ENCODE data around the gene TBC1D9. TPM values are rescaled to one million over a fixed set of nuclear protein-coding genes. Genes with fewer than 3 reads are reported as not detected.

Gene TBC1D9
- total and polyA plus RNA-seq, 7 donors = 1.6 to 5.4 (median 2.1) TPM

- WGBS, 3 donors = 59 to 65% (median 60%) methylated on average over 3 of the region's 3 CpGs
- intact Hi-C loops (cut with DNase I) = no loop called here
- no peaks in the 10 kb centered on the region for H3K9me3 ChIP-seq
These were observed 25.4 kb upstream of the TBC1D9 start for GRCh38 chr4:140781596-140781995.

GRCh38 chr4:140777894-140778293 lies 21.7 kb upstream of the TBC1D9 start:
- DNase-seq = no peak
- Histone ChIP-seq H3K9me3 (no peaks in the 10 kb centered on the region), H3K27ac (no peak overlapping the region), H3K4me1 (no peaks in the 10 kb centered on the region), H3K4me3 (no peak overlapping the region), H3K27me3 (ENCODE audit: insufficient read depth in 3 of 3, low read length in 2 of 3) (no peaks in the 10 kb centered on the region), H3K36me3 (ENCODE audit: insufficient read depth in 1 of 2, low read depth in 1 of 2) (no peaks in the 10 kb centered on the region)
- TF ChIP-seq CTCF (IDR thresholded peaks at IDR 0.05) = no peak
- 44 to 57% (median 48%) methylated on average over 2 of the region's 2 CpGs for WGBS, 3 donors
- intact Hi-C loops (cut with DNase I) = no loop called here
- no peak for ATAC-seq

More at GRCh38 chr4:140781596-140781995, 25.4 kb upstream of the TBC1D9 start:
- Histone ChIP-seq H3K4me1 (no peaks in the 10 kb centered on the region), H3K36me3 (ENCODE audit: insufficient read depth in 1 of 2, low read depth in 1 of 2) (no peaks in the 10 kb centered on the region), H3K27ac (no peak overlapping the region), H3K4me3 (no peak overlapping the region), H3K27me3 (ENCODE audit: insufficient read depth in 3 of 3, low read length in 2 of 3) (no peaks in the 10 kb centered on the region)
- no peak for ATAC-seq
- no peak for TF ChIP-seq CTCF (IDR thresholded peaks at IDR 0.05)
- DNase-seq = no peak

GRCh38 chr4:140777386-140777785 lies 21.2 kb upstream of the TBC1D9 start:
- no peaks in the 10 kb centered on the region for H3K36me3 ChIP-seq (ENCODE audit: insufficient read depth in 1 of 2, low read depth in 1 of 2)
- no peaks in the 10 kb centered on the region for H3K9me3 ChIP-seq
- ATAC-seq = no peak
- H3K4me1 ChIP-seq = no peaks in the 10 kb centered on the region
- no peak overlapping the region for H3K27ac ChIP-seq
- intact Hi-C loops (cut with DNase I) = no loop called here
- TF ChIP-seq CTCF (IDR thresholded peaks at IDR 0.05) = no peak
- 34 to 46% (median 46%) methylated on average over 1 of the region's 1 CpG for WGBS, 3 donors
- H3K4me3 ChIP-seq = no peak overlapping the region
- DNase-seq = no peak
- H3K27me3 ChIP-seq (ENCODE audit: insufficient read depth in 3 of 3, low read length in 2 of 3) = no peaks in the 10 kb centered on the region

- 71 to 86% (median 82%) methylated on average over 2 of the region's 2 CpGs for WGBS, 3 donors
- no peaks in the 10 kb centered on the region for H3K4me1 ChIP-seq
- no peak for TF ChIP-seq CTCF (IDR thresholded peaks at IDR 0.05)
These were observed 20.4 kb upstream of the TBC1D9 start for GRCh38 chr4:140776556-140776955.

GRCh38 chr4:140774956-140775355 lies 18.8 kb upstream of the TBC1D9 start:
- Histone ChIP-seq H3K36me3 (ENCODE audit: insufficient read depth in 1 of 2, low read depth in 1 of 2) (no peaks in the 10 kb centered on the region), H3K4me3 (no peak overlapping the region), H3K27ac (no peak overlapping the region), H3K27me3 (ENCODE audit: insufficient read depth in 3 of 3, low read length in 2 of 3) (no peaks in the 10 kb centered on the region), H3K4me1 (no peaks in the 10 kb centered on the region), H3K9me3 (no peaks in the 10 kb centered on the region)
- intact Hi-C loops (cut with DNase I) = no loop called here
- TF ChIP-seq CTCF (IDR thresholded peaks at IDR 0.05) = no peak
- DNase-seq (no peak), ATAC-seq (no peak)

More at GRCh38 chr4:140776556-140776955, 20.4 kb upstream of the TBC1D9 start:
- ATAC-seq = no peak
- DNase-seq = no peak
- Histone ChIP-seq H3K9me3 (no peaks in the 10 kb centered on the region), H3K27ac (no peak overlapping the region), H3K27me3 (ENCODE audit: insufficient read depth in 3 of 3, low read length in 2 of 3) (no peaks in the 10 kb centered on the region), H3K36me3 (ENCODE audit: insufficient read depth in 1 of 2, low read depth in 1 of 2) (no peaks in the 10 kb centered on the region), H3K4me3 (no peak overlapping the region)
- intact Hi-C loops (cut with DNase I) = no loop called here

Measured in psoas muscle (tissue), 8 donors.